HCT116 (cell line): ENCODE data around the gene ZNF521.

ENCODE experiments used
- EGR1 ChIP-seq: IDR thresholded peaks from 2 replicates; pipeline ENCODE4 v1.6.1; 2012; ENCODE audit warnings: low read depth
- EZH2 ChIP-seq: fragments of 200-600 bp; sonication (generic); IDR thresholded peaks from 2 replicates; pipeline ENCODE4 v1.6.1; 2017; ENCODE audit warnings: antibody characterized with exemption, mixed run types
- EZH2phosphoT487 ChIP-seq: fragments of 200-600 bp; IDR thresholded peaks from 2 replicates; pipeline ENCODE4 v1.6.1; 2018; ENCODE audit warnings: antibody characterized with exemption, borderline replicate concordance
- JUND ChIP-seq: IDR thresholded peaks from 2 replicates; pipeline ENCODE4 v1.6.1; 2012
- POLR2A ChIP-seq: IDR thresholded peaks from 2 replicates; pipeline ENCODE4 v1.7.0; 2011; ENCODE audit warnings: borderline replicate concordance; ENCODE audit not compliant: insufficient read depth, insufficient read length; ENCODE audit errors: extremely low read depth
- POLR2AphosphoS5 ChIP-seq: IDR thresholded peaks from 2 replicates; pipeline ENCODE4 v1.6.1; 2011; ENCODE audit warnings: mild to moderate bottlenecking, low read depth, low read length, moderate library complexity
- RAD21 ChIP-seq: IDR thresholded peaks from 2 replicates; pipeline ENCODE4 v1.6.1; 2012; ENCODE audit warnings: low read depth, mild to moderate bottlenecking
- REST ChIP-seq: IDR thresholded peaks from 2 replicates; pipeline ENCODE4 v1.6.1; 2012; ENCODE audit warnings: low read depth
- SP1 ChIP-seq: IDR thresholded peaks from 2 replicates; pipeline ENCODE4 v1.6.1; 2012; ENCODE audit warnings: low read depth
- TCF7L2 ChIP-seq: IDR thresholded peaks from 2 replicates; pipeline ENCODE4 v1.7.0; 2011; ENCODE audit warnings: borderline replicate concordance, inconsistent platforms; ENCODE audit not compliant: insufficient read depth, insufficient read length; ENCODE audit errors: extremely low read depth
- YY1 ChIP-seq: IDR thresholded peaks from 2 replicates; pipeline ENCODE4 v1.6.1; 2011; ENCODE audit warnings: low read length, low read depth, moderate library complexity, mild to moderate bottlenecking; ENCODE audit not compliant: insufficient replicate concordance; ENCODE audit errors: extremely low read depth
- ZNF274 ChIP-seq: fragments of 200-500 bp; sonication (Bioruptor generic); IDR thresholded peaks from 2 replicates; pipeline ENCODE4 v1.6.1; 2014; ENCODE audit warnings: mild to moderate bottlenecking, low read depth, low read length, inconsistent platforms
- TF ChIP-seq, protein P1 (sequence below), 3 experiments: fragments of 200-600 bp in 1 of 3; sonication (generic) in 1 of 3; IDR thresholded peaks in 2 of 3; conservative IDR thresholded peaks in 1 of 3; 2 replicates each; pipeline ENCODE4 v1.5.1; 2012 to 2017; ENCODE audit warnings: low read depth in 2 of 3, low read length in 2 of 3, antibody characterized with exemption in 1 of 3, borderline replicate concordance in 1 of 3, control low read depth in 1 of 3, mild to moderate bottlenecking in 1 of 3, mixed read lengths in 1 of 3, mixed run types in 1 of 3, moderate library complexity in 1 of 3; ENCODE audit not compliant: insufficient read depth in 1 of 3

GRCh38 chr18:25300492-25300891, 51.5 kb downstream of the ZNF521 start:
- no peak for TF ChIP-seq EGR1
- TF ChIP-seq, protein P1, sequence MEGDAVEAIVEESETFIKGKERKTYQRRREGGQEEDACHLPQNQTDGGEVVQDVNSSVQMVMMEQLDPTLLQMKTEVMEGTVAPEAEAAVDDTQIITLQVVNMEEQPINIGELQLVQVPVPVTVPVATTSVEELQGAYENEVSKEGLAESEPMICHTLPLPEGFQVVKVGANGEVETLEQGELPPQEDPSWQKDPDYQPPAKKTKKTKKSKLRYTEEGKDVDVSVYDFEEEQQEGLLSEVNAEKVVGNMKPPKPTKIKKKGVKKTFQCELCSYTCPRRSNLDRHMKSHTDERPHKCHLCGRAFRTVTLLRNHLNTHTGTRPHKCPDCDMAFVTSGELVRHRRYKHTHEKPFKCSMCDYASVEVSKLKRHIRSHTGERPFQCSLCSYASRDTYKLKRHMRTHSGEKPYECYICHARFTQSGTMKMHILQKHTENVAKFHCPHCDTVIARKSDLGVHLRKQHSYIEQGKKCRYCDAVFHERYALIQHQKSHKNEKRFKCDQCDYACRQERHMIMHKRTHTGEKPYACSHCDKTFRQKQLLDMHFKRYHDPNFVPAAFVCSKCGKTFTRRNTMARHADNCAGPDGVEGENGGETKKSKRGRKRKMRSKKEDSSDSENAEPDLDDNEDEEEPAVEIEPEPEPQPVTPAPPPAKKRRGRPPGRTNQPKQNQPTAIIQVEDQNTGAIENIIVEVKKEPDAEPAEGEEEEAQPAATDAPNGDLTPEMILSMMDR (IDR thresholded peaks at IDR 0.05 in 2 of 3, conservative IDR thresholded peaks at IDR 0.05 in 1 of 3; ENCODE audit: borderline replicate concordance in 1 of 3, insufficient read depth in 1 of 3, low read depth in 2 of 3, low read length in 2 of 3), result no peak
- no peak for TF ChIP-seq POLR2A
- TF ChIP-seq POLR2AphosphoS5, result no peak
- TF ChIP-seq YY1, result no peak
- no peak for TF ChIP-seq SP1
- no peak for TF ChIP-seq EZH2
- no peak for TF ChIP-seq REST
- no peak for TF ChIP-seq TCF7L2
- TF ChIP-seq JUND, result no peak
- no peak for TF ChIP-seq RAD21
- no peak for TF ChIP-seq EZH2phosphoT487
- TF ChIP-seq ZNF274, result no peak
